ENCODE measurements around the gene GLMN. TPM values are rescaled to one million over a fixed set of nuclear protein-coding genes. Genes with fewer than 3 reads are reported as not detected.
A peak's percentile ranks its signal among the peaks of the same experiment; 100 is the strongest.

GLMN gene
- total and polyA plus RNA-seq, 2 of the 13 experiments (the other 11 are each of a cell fraction or from before 2014, with no cell fraction given), result 5.9 to 18.4 TPM

DNA sequence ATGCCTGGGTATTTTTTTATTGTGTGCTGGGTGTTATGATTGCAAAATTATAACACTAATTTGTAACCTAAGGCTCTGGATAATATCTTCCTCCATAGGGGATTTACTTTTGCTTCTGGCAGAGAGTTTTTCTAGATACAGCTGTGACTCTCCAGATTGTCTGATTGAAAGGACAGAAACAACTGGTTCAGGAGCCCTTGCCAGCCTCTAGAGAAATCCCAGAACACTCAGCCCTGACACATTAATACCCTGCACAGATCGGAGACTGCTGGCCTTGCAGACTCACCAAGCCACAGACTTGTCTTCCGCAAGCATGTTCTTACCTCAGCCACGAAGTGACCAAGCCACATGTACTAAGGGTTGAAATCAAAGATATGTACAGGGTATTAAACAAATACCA lies 70.4 kb downstream of the GLMN start (continued):
- TF ChIP-seq, protein P1, sequence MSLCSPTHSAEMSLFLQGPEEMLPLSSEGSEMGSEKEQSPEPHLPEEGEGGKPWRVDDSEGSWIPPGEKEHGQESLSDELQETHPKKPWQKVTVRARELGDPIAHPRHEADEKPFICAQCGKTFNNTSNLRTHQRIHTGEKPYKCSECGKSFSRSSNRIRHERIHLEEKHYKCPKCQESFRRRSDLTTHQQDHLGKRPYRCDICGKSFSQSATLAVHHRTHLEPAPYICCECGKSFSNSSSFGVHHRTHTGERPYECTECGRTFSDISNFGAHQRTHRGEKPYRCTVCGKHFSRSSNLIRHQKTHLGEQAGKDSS (CRISPR knock-in tag; IDR thresholded peaks at IDR 0.05; ENCODE audit: borderline replicate concordance, low read depth), result no peak

DNA sequence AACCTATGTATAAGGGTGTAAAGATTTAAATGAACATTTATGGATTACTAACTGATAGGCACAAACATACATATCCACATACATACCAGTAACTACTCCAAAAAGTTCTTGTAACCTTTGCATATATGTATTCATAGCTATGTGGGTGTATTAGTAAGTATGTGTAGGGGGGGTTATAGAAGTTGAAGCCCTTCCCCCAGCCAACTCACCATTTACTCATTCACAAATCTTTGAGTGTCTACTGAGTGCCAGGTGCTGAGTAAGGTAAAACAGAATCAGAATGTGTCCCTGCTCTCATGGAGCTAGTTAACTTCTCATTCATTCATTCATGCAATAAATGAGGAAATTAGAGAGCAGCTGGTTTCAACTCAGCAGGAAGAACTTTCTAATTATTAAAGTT lies 79.8 kb downstream of the GLMN start:
- no peaks in the 10 kb centered on the region for H3K9me3 ChIP-seq (ENCODE audit: low read length)
- no peak overlapping the region for H3K9ac ChIP-seq (ENCODE audit: insufficient read depth, low read depth, low read length)
- BruUV-seq (replicated peaks), result no TSS peak
- H3K4me1 ChIP-seq (ENCODE audit: insufficient read depth, low read length), result no peaks in the 10 kb centered on the region
- ATAC-seq, result no peak
- FAIRE-seq, result no peak
- H3K79me2 ChIP-seq (ENCODE audit: insufficient read depth, low read length), result no peaks in the 10 kb centered on the region
- H3K4me3 ChIP-seq (replicated peaks in 1 of 3; ENCODE audit: insufficient read depth in 1 of 3, low read depth in 2 of 3, low read length in 3 of 3), result no peak overlapping the region
- no peaks in the 10 kb centered on the region for H4K20me1 ChIP-seq (ENCODE audit: insufficient read depth, low read length)
- ChIA-PET CTCF (ENCODE audit: low intra/inter-chr PET ratio, low total read pairs) (no interaction called here), POLR2A (no interaction called here)
- H3K36me3 ChIP-seq (replicated peaks in 1 of 2; ENCODE audit: control insufficient read depth in 1 of 2, insufficient read depth in 2 of 2, low read length in 2 of 2), result no peaks in the 10 kb centered on the region
- TF ChIP-seq POLR2G (IDR thresholded peaks at IDR 0.05; ENCODE audit: low read depth, low read length) (no peak), NCOA2 (CRISPR knock-in tag; IDR thresholded peaks at IDR 0.05) (no peak), BORCS8-MEF2B (CRISPR knock-in tag; IDR thresholded peaks at IDR 0.05) (no peak), MAFK (conservative IDR thresholded peaks at IDR 0.05 in 1 of 2, IDR thresholded peaks at IDR 0.05 in 1 of 2; ENCODE audit: low read length in 2 of 2) (peak; percentile 9 to 38; a peak in 1 of 4 replicates)
- no peak overlapping the region for H2AFZ ChIP-seq (ENCODE audit: low read length)
- in situ Hi-C loops (cut with HindIII; ENCODE audit: extremely low pct_ligation_motif_present, low pct_unique_long_range_greater_than_20kb), result no loop called here
- no peak for DNase-seq (ENCODE audit: low spot score)
- intact Hi-C loops (cut with micrococcal nuclease; ENCODE audit: unreplicated experiment), result no loop called here
- H3K27ac ChIP-seq (ENCODE audit: extremely low read length, insufficient read depth, low read length), result no peak overlapping the region
- peaks cover 0 to 1% of the 10 kb centered on the region in 2 experiments; a peak in 1 of 5 replicates for H3K27me3 ChIP-seq (ENCODE audit: control insufficient read depth in 1 of 2, insufficient read depth in 2 of 2, low read length in 2 of 2)
- H3K4me2 ChIP-seq (ENCODE audit: low read depth, low read length), result 0 out of 2 replicates have a peak overlapping the region, but pooled peaks have one; percentile 44

DNA sequence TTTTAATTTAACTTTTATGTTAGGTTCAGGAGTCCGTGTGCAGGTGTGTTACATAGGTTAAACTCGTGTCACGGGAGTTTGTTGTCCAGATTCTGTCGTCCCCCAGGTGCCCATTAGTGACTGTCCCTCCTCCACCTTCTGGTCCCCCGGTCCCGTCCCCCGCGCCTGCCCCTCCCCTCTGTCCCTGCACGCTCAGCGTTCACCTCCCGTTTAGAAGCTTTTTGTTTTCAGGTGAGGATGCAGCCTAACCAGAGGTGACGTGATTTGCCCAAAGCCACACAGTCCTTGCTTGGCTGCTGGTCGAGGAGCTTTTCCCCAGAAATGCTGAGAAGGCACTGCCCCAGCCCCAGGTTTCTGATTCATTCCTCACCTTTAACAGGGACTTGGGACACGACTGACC lies 80.2 kb downstream of the GLMN start:
- Histone ChIP-seq H3K27me3 (ENCODE audit: control insufficient read depth in 1 of 2, insufficient read depth in 2 of 2, low read length in 2 of 2) (peaks cover 0 to 1% of the 10 kb centered on the region in 2 experiments; a peak in 1 of 5 replicates), H3K4me1 (ENCODE audit: insufficient read depth, low read length) (no peaks in the 10 kb centered on the region), H3K9me3 (ENCODE audit: low read length) (no peaks in the 10 kb centered on the region), H3K36me3 (replicated peaks in 1 of 2; ENCODE audit: control insufficient read depth in 1 of 2, insufficient read depth in 2 of 2, low read length in 2 of 2) (no peaks in the 10 kb centered on the region), H3K79me2 (ENCODE audit: insufficient read depth, low read length) (no peaks in the 10 kb centered on the region), H4K20me1 (ENCODE audit: insufficient read depth, low read length) (no peaks in the 10 kb centered on the region), H3K9ac (ENCODE audit: insufficient read depth, low read depth, low read length) (no peak overlapping the region), H2AFZ (ENCODE audit: low read length) (no peak overlapping the region), H3K27ac (ENCODE audit: extremely low read length, insufficient read depth, low read length) (no peak overlapping the region), H3K4me2 (ENCODE audit: low read depth, low read length) (peak overlapping the region; percentile 44; the same call in 1 of the 2 replicates), H3K4me3 (replicated peaks in 1 of 3; ENCODE audit: insufficient read depth in 1 of 3, low read depth in 2 of 3, low read length in 3 of 3) (no peak overlapping the region; a peak in 1 of 6 replicates)
- ChIA-PET POLR2A (no interaction called here), CTCF (ENCODE audit: low intra/inter-chr PET ratio, low total read pairs) (no interaction called here)
- no TSS peak for BruUV-seq (replicated peaks)
- ATAC-seq (no peak; the same call in 2 of the 3 replicates), DNase-seq (ENCODE audit: low spot score) (no peak), FAIRE-seq (no peak)
- intact Hi-C loops (cut with micrococcal nuclease; ENCODE audit: unreplicated experiment), result no loop called here
- in situ Hi-C loops (cut with HindIII; ENCODE audit: extremely low pct_ligation_motif_present, low pct_unique_long_range_greater_than_20kb), result no loop called here
- 11% methylated on average over 14 of the region's 14 CpGs for WGBS (ENCODE audit: low lambda C conversion rate)
- TF ChIP-seq HNRNPH1 (optimal IDR thresholded peaks at IDR 0.05; ENCODE audit: low read depth, low read length) (no peak), ZMYM2 (CRISPR knock-in tag; IDR thresholded peaks at IDR 0.05) (no peak), ATAD3A (CRISPR knock-in tag; IDR thresholded peaks at IDR 0.05) (no peak), PITX1 (CRISPR knock-in tag; IDR thresholded peaks at IDR 0.05) (no peak), ZZZ3 (CRISPR knock-in tag; IDR thresholded peaks at IDR 0.05; ENCODE audit: borderline replicate concordance) (no peak), HNRNPK (IDR thresholded peaks at IDR 0.05; ENCODE audit: low read depth, low read length, poor library complexity, severe bottlenecking) (no peak), SPEN (CRISPR knock-in tag; IDR thresholded peaks at IDR 0.05; ENCODE audit: low read depth) (no peak), ZMYM3 (CRISPR knock-in tag; IDR thresholded peaks at IDR 0.05) (no peak), PCBP2 (optimal IDR thresholded peaks at IDR 0.05; ENCODE audit: low read depth, low read length, poor library complexity, severe bottlenecking) (no peak)
- TF ChIP-seq, protein P2, sequence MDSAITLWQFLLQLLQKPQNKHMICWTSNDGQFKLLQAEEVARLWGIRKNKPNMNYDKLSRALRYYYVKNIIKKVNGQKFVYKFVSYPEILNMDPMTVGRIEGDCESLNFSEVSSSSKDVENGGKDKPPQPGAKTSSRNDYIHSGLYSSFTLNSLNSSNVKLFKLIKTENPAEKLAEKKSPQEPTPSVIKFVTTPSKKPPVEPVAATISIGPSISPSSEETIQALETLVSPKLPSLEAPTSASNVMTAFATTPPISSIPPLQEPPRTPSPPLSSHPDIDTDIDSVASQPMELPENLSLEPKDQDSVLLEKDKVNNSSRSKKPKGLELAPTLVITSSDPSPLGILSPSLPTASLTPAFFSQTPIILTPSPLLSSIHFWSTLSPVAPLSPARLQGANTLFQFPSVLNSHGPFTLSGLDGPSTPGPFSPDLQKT (CRISPR knock-in tag; IDR thresholded peaks at IDR 0.05; ENCODE audit: borderline replicate concordance), result no peak
